K562 (cell line): ENCODE results near the gene CLNK. TPM values are rescaled to one million over a fixed set of nuclear protein-coding genes. Genes with fewer than 3 reads are reported as not detected.

Experiments
- BACH1 ChIP-seq: fragments of 200-800 bp; sonication (Bioruptor generic); IDR thresholded peaks from 2 replicates; pipeline ENCODE4 v1.6.1; 2016; ENCODE audit warnings: missing genetic modification characterization, missing compliant biosample characterization
- BRD9 ChIP-seq: fragments of 450-650 bp; IDR thresholded peaks from 2 replicates; pipeline ENCODE4 v1.6.1; 2018; ENCODE audit warnings: low read depth; ENCODE audit not compliant: partially characterized antibody
- CBX2 ChIP-seq: fragments of 200-600 bp; sonication (generic); IDR thresholded peaks from one replicate; pipeline ENCODE4 v1.6.1; 2012; ENCODE audit warnings: mild to moderate bottlenecking, low read length, inconsistent platforms; ENCODE audit not compliant: insufficient read depth, poor library complexity, severe bottlenecking
- FOXA1 ChIP-seq: fragments of 450-650 bp; IDR thresholded peaks from 2 replicates; pipeline ENCODE4 v1.6.1; 2016; ENCODE audit warnings: mild to moderate bottlenecking, borderline replicate concordance
- GABPB1 ChIP-seq: sonication (generic); formaldehyde crosslinking; IDR thresholded peaks from 2 replicates; pipeline ENCODE4 v1.8.0; 2022; ENCODE audit warnings: mild to moderate bottlenecking, missing genetic modification reagents
- HCFC1 ChIP-seq: IDR thresholded peaks from 2 replicates; pipeline ENCODE4 v1.6.1; 2012; ENCODE audit warnings: low read depth, low read length, improper control_type of control experiment
- HDGF ChIP-seq: fragments of 450-650 bp; IDR thresholded peaks from 2 replicates; pipeline ENCODE4 v1.6.1; 2016
- L3MBTL2 ChIP-seq: fragments of 450-650 bp; IDR thresholded peaks from 2 replicates; pipeline ENCODE4 v1.6.1; 2016; ENCODE audit warnings: mild to moderate bottlenecking, moderate library complexity
- LARP7 ChIP-seq: fragments of 450-650 bp; IDR thresholded peaks from 2 replicates; pipeline ENCODE4 v1.6.1; 2016
- MAFF ChIP-seq: IDR thresholded peaks from 2 replicates; pipeline ENCODE4 v1.6.1; 2012; ENCODE audit warnings: low read length, improper control_type of control experiment
- MECOM ChIP-seq: fragments of 250-450 bp; sonication (Bioruptor Pico); IDR thresholded peaks from 2 replicates; pipeline ENCODE4 v1.8.0; 2022; ENCODE audit warnings: inconsistent platforms
- MED1 ChIP-seq: sonication (generic); formaldehyde crosslinking; IDR thresholded peaks from 2 replicates; pipeline ENCODE4 v1.8.1; 2023; ENCODE audit warnings: missing genetic modification reagents, borderline replicate concordance
- MXI1 ChIP-seq: IDR thresholded peaks from 2 replicates; pipeline ENCODE4 v1.6.1; 2011; ENCODE audit warnings: low read depth, mild to moderate bottlenecking, improper control_type of control experiment, low read length
- RBM14 ChIP-seq: fragments of 200-400 bp; formaldehyde crosslinking; IDR thresholded peaks from 2 replicates; pipeline ENCODE4 v1.6.1; 2018; ENCODE audit warnings: low read depth, mild to moderate bottlenecking, low read length, moderate library complexity, borderline replicate concordance; ENCODE audit not compliant: insufficient read depth
- SPI1 ChIP-seq: IDR thresholded peaks from 2 replicates; pipeline ENCODE4 v1.6.1; 2011; ENCODE audit warnings: low read depth, low read length, control low read depth, borderline replicate concordance
- TCFL5 ChIP-seq: fragments of 250-450 bp; sonication (Bioruptor Pico); conservative IDR thresholded peaks from 2 replicates; pipeline ENCODE4 v1.6.1; 2021; ENCODE audit warnings: mild to moderate bottlenecking, moderate library complexity, matching md5 sums
- ZFPM2 ChIP-seq: fragments of 250-450 bp; sonication (Bioruptor Pico); IDR thresholded peaks from 2 replicates; pipeline ENCODE4 v1.5.1; 2022; ENCODE audit warnings: mild to moderate bottlenecking
- ZNF140 ChIP-seq: fragments of 250-450 bp; sonication (Bioruptor Pico); IDR thresholded peaks from 2 replicates; pipeline ENCODE4 v1.8.0; 2021; ENCODE audit warnings: moderate library complexity, mild to moderate bottlenecking, inconsistent platforms
- polyA plus RNA-seq, 8 experiments: library from polyadenylated mRNA; depleted of rRNA in 4 of 8; stranded (reverse) in 5 of 8; unstranded in 3 of 8; fragments of >200 nt; fragmentation: Nextera tagmentation in 2 of 8; fragmentation: Illumina TruSeq in 1 of 8; extraction: Ambion mirVana in 2 of 8; extraction: Trizol in 1 of 8; gene quantifications; 2 replicates each; pipeline versions ENCODE4 v1.2.1 to v1.2.3, GENCODE V29; 2011 to 2014; ENCODE audit warnings: inconsistent platforms in 1 of 8, missing spikeins in 1 of 8
- total RNA-seq, 7 experiments: library from RNA; depleted of rRNA in 6 of 7; stranded (reverse); fragments of >200 nt in 6 of 7; fragmentation: Illumina TruSeq in 2 of 7; extraction: Trizol in 2 of 7; gene quantifications; 2 replicates each; pipeline versions ENCODE4 v1.2.1 to v1.2.3, GENCODE V29; 2011 to 2021; ENCODE audit warnings: low replicate concordance in 1 of 7
- TF ChIP-seq, protein P1 (sequence below): sonication (generic); formaldehyde crosslinking; IDR thresholded peaks from 2 replicates; pipeline ENCODE4 v1.8.0; 2022; ENCODE audit warnings: mild to moderate bottlenecking, missing genetic modification reagents, borderline replicate concordance
- TF ChIP-seq, protein P2 (sequence below): fragments of 250-450 bp; sonication (Bioruptor Pico); IDR thresholded peaks from 2 replicates; pipeline ENCODE4 v1.8.0; 2022; ENCODE audit warnings: moderate library complexity, mild to moderate bottlenecking, inconsistent platforms
- TF ChIP-seq, protein P3 (sequence below): IDR thresholded peaks from 3 replicates; pipeline ENCODE4 v1.6.1; 2011; ENCODE audit warnings: borderline replicate concordance, mild to moderate bottlenecking; ENCODE audit not compliant: insufficient read length, insufficient read depth

CLNK gene
- total and polyA plus RNA-seq, 9 of the 15 experiments (the other 6 are each of a cell fraction or from before 2014, with no cell fraction given) = not detected

DNA sequence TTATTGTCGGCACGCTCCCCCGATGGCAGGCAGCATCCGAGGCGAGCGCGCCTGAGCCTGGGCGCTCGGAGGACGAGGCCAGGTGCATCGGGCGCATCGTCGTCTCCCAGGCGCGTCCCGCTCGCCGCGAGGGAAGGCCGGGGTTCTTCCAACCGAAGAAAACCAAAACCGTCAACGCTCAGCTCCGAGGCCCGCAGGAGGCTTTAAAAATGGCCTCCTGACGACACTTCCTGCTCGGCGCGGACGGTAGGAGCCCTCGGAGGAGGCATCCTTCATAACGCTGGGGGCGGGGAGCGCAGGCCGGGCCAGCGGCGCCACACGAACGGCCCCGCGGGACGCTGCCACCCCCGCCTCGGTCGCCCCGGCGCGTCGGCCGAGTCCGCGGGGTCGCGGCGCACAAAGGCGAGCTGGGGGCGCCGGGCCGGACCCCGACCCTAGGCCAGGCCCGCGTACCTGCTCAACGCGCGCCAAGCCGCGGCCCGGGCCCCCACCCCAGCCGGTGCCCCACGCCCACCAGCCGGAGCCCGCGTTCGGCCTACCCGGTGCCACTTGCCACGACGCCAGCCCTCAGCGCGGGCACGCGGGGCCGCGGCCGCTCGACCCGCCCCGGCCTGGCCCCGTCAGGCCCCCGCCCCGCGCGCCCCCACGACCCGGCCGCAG, 227.8 kb downstream of the CLNK start (continued):
- no peak for TF ChIP-seq SPI1
- TF ChIP-seq, protein P1, sequence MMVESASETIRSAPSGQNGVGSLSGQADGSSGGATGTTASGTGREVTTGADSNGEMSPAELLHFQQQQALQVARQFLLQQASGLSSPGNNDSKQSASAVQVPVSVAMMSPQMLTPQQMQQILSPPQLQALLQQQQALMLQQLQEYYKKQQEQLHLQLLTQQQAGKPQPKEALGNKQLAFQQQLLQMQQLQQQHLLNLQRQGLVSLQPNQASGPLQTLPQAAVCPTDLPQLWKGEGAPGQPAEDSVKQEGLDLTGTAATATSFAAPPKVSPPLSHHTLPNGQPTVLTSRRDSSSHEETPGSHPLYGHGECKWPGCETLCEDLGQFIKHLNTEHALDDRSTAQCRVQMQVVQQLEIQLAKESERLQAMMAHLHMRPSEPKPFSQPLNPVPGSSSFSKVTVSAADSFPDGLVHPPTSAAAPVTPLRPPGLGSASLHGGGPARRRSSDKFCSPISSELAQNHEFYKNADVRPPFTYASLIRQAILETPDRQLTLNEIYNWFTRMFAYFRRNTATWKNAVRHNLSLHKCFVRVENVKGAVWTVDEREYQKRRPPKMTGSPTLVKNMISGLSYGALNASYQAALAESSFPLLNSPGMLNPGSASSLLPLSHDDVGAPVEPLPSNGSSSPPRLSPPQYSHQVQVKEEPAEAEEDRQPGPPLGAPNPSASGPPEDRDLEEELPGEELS = no peak
- TF ChIP-seq LARP7 = no peak
- TF ChIP-seq GABPB1 (CRISPR knock-in tag) = peak; percentile 67; the same call in 1 of the 2 replicates
- TF ChIP-seq BACH1 (tag) = no peak
- TF ChIP-seq ZFPM2 = no peak
- TF ChIP-seq MECOM (CRISPR knock-in tag) = no peak
- TF ChIP-seq, protein P2, sequence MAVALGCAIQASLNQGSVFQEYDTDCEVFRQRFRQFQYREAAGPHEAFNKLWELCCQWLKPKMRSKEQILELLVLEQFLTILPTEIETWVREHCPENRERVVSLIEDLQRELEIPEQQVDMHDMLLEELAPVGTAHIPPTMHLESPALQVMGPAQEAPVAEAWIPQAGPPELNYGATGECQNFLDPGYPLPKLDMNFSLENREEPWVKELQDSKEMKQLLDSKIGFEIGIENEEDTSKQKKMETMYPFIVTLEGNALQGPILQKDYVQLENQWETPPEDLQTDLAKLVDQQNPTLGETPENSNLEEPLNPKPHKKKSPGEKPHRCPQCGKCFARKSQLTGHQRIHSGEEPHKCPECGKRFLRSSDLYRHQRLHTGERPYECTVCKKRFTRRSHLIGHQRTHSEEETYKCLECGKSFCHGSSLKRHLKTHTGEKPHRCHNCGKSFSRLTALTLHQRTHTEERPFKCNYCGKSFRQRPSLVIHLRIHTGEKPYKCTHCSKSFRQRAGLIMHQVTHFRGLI (CRISPR knock-in tag) = no peak
- TF ChIP-seq, protein P3, sequence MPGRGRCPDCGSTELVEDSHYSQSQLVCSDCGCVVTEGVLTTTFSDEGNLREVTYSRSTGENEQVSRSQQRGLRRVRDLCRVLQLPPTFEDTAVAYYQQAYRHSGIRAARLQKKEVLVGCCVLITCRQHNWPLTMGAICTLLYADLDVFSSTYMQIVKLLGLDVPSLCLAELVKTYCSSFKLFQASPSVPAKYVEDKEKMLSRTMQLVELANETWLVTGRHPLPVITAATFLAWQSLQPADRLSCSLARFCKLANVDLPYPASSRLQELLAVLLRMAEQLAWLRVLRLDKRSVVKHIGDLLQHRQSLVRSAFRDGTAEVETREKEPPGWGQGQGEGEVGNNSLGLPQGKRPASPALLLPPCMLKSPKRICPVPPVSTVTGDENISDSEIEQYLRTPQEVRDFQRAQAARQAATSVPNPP = no peak
- no peak for TF ChIP-seq RBM14
- no peak for TF ChIP-seq HDGF
- TF ChIP-seq MED1 (CRISPR knock-in tag) = no peak
- TF ChIP-seq FOXA1 = no peak
- TF ChIP-seq MAFF = no peak
- no peak for TF ChIP-seq ZNF140 (CRISPR knock-in tag)
- no peak for TF ChIP-seq CBX2
- TF ChIP-seq BRD9 = no peak
- TF ChIP-seq HCFC1 = no peak
- peak; percentile 94 for TF ChIP-seq L3MBTL2
- TF ChIP-seq MXI1 = 0 out of 2 replicates have a peak, but pooled peaks have one; percentile 25
- TF ChIP-seq TCFL5 (CRISPR knock-in tag) = no peak
